Activated T-cell treated with anti-CD3 and anti-CD28 coated beads, Interleukin-2, amount 50 U/mL, for 72 hours (primary cell): Measurements from ENCODE around the gene RBX1. TPM values are rescaled to one million over a fixed set of nuclear protein-coding genes. Genes with fewer than 3 reads are reported as not detected.
A peak's percentile ranks its signal among the peaks of the same experiment; 100 is the strongest.

Experiments
- ATAC-seq, 2 donors: fragments of 150-1000 bp; cut with Tn5 transposase; replicated peaks in 1 of 2; 2 replicates each; pipeline ENCODE4 v1.10.0; 2021; ENCODE audit warnings: moderate library complexity in 2 of 2, mild to moderate bottlenecking in 1 of 2
- DNase-seq, 2 donors: peaks; one replicate each; pipeline ENCODE4 v3.0.0; 2021 to 2022; ENCODE audit warnings: mixed read lengths in 1 of 2
- H3K27ac Mint-ChIP-seq: one replicate; pipeline ENCODE4 v1.8.0; 2022; ENCODE audit warnings: mild to moderate bottlenecking, moderate library complexity, mixed read lengths
- H3K27me3 Mint-ChIP-seq: one replicate; pipeline ENCODE4 v1.8.0; 2022; ENCODE audit warnings: low read depth, mixed read lengths
- H3K36me3 Mint-ChIP-seq, 2 donors: one replicate each; pipeline ENCODE4 v1.8.0; 2022; ENCODE audit warnings: mixed read lengths in 2 of 2, mild to moderate bottlenecking in 1 of 2; ENCODE audit not compliant: insufficient read depth in 2 of 2
- H3K4me1 Mint-ChIP-seq: one replicate; pipeline ENCODE4 v1.8.0; 2022; ENCODE audit warnings: low read depth, mixed read lengths
- H3K4me3 Mint-ChIP-seq, 2 donors: one replicate each; pipeline ENCODE4 v1.8.0; 2022; ENCODE audit warnings: mild to moderate bottlenecking in 2 of 2, mixed read lengths in 2 of 2, moderate library complexity in 2 of 2
- H3K9me3 Mint-ChIP-seq, 2 donors: one replicate each; pipeline ENCODE4 v1.8.0; 2022; ENCODE audit warnings: mixed read lengths in 2 of 2
- total RNA-seq, 2 donors: library from RNA; stranded (reverse); gene quantifications; one replicate each; pipeline ENCODE4 v1.2.3, GENCODE V29; 2022

The RBX1 gene
- total RNA-seq, 2 donors from 2014 or later: 48.2 to 50.6 TPM

- DNase-seq (no peak), ATAC-seq (no peak)
- Mint-ChIP-seq H3K4me3 (no peak overlapping the region), H3K27ac (no peak overlapping the region), H3K27me3 (no peaks in the 10 kb centered on the region), H3K9me3 (no peaks in the 10 kb centered on the region), H3K36me3 (peaks cover 0 to under 1% of the 10 kb centered on the region in 2 donors), H3K4me1 (peaks cover 3% of the 10 kb centered on the region)
Measured at GRCh38 chr22:41015003-41015402, 63.8 kb downstream of the RBX1 start.

GRCh38 chr22:41021061-41021612 is 70.0 kb downstream of the RBX1 start:
- H3K27ac Mint-ChIP-seq: peak overlapping the region; percentile 97
- H3K9me3 Mint-ChIP-seq: no peaks in the 10 kb centered on the region
- H3K36me3 Mint-ChIP-seq: peaks cover 0 to 3% of the 10 kb centered on the region in 2 donors
- H3K4me1 Mint-ChIP-seq: peaks cover 16% of the 10 kb centered on the region
- no peaks in the 10 kb centered on the region for H3K27me3 Mint-ChIP-seq
- H3K4me3 Mint-ChIP-seq: peak overlapping the region; percentile 85 to 95
- DNase-seq: peak; percentile 1 to 3
- ATAC-seq: no peak

GRCh38 chr22:41021613-41022454 is 70.7 kb downstream of the RBX1 start:
- no peaks in the 10 kb centered on the region for H3K9me3 Mint-ChIP-seq
- H3K36me3 Mint-ChIP-seq: peaks cover 0 to 3% of the 10 kb centered on the region in 2 donors
- DNase-seq (peak; percentile 72 to 76), ATAC-seq (peak; percentile 86 to 87)
- no peaks in the 10 kb centered on the region for H3K27me3 Mint-ChIP-seq
- H3K4me1 Mint-ChIP-seq: peaks cover 16% of the 10 kb centered on the region
- H3K4me3 Mint-ChIP-seq: peak overlapping the region; percentile 85 to 95
- peak overlapping the region; percentile 87 for H3K27ac Mint-ChIP-seq

- H3K9me3 Mint-ChIP-seq: no peaks in the 10 kb centered on the region
- H3K4me1 Mint-ChIP-seq: peaks cover 16% of the 10 kb centered on the region
- peak; percentile 81 to 86 for DNase-seq
- peak overlapping the region; percentile 38 for H3K27ac Mint-ChIP-seq
- no peaks in the 10 kb centered on the region for H3K27me3 Mint-ChIP-seq
- H3K36me3 Mint-ChIP-seq: peaks cover 0 to 3% of the 10 kb centered on the region in 2 donors
- H3K4me3 Mint-ChIP-seq: peak overlapping the region; percentile 31 to 95
- peak; percentile 80 to 82 for ATAC-seq
Measured at GRCh38 chr22:41022470-41023298, 71.5 kb downstream of the RBX1 start.

Other genes starting within 250 kb of the RBX1 start
- 10 to 100 TPM; 18.8 to 20.0 TPM for gene SLC25A17, start 132.0 kb upstream of the RBX1 start, total RNA-seq
- 100 to 1,000 TPM; 194 to 217 TPM for gene ST13, start 94.7 kb upstream of the RBX1 start, total RNA-seq
- 10 to 100 TPM; 19.5 to 22.5 TPM for gene XPNPEP3, start 94.2 kb upstream of the RBX1 start, total RNA-seq
- not detected for gene DNAJB7, start 89.3 kb upstream of the RBX1 start, total RNA-seq
- gene EP300, start 141.2 kb downstream of the RBX1 start, total RNA-seq: 10 to 100 TPM; 58.9 to 65.8 TPM